IgD-negative memory B cell (primary cell): ENCODE data around the gene PLET1. TPM values are rescaled to one million over a fixed set of nuclear protein-coding genes. Genes with fewer than 3 reads are reported as not detected.

Experiments
- H3K27ac Mint-ChIP-seq, 3 donors: one replicate each; pipeline ENCODE4 v1.8.0; 2020 to 2022; ENCODE audit warnings: mild to moderate bottlenecking in 3 of 3, mixed read lengths in 3 of 3, moderate library complexity in 1 of 3
- H3K27me3 Mint-ChIP-seq: one replicate; pipeline ENCODE4 v1.8.0; 2021; ENCODE audit warnings: mixed read lengths
- H3K36me3 Mint-ChIP-seq: one replicate; pipeline ENCODE4 v1.8.0; 2020; ENCODE audit warnings: mild to moderate bottlenecking, mixed read lengths
- H3K4me1 Mint-ChIP-seq, 3 donors: one replicate each; pipeline ENCODE4 v1.8.0; 2020 to 2022; ENCODE audit warnings: mixed read lengths in 3 of 3, mild to moderate bottlenecking in 1 of 3
- H3K4me3 Mint-ChIP-seq, 4 donors: one replicate each; pipeline ENCODE4 v1.8.0; 2020 to 2022; ENCODE audit warnings: mild to moderate bottlenecking in 4 of 4, mixed read lengths in 4 of 4, moderate library complexity in 3 of 4
- H3K9me3 Mint-ChIP-seq, 3 donors: one replicate each; pipeline ENCODE4 v1.8.0; 2020 to 2021; ENCODE audit warnings: mixed read lengths in 3 of 3, mild to moderate bottlenecking in 1 of 3
- polyA plus RNA-seq: library from polyadenylated mRNA; unstranded; fragments of 300-500 nt; fragmentation: Illumina TruSeq; gene quantifications from one replicate; pipeline ENCODE4 v1.2.3, GENCODE V29; 2021

PLET1 gene
- polyA plus RNA-seq, 1 donor from 2014 or later = not detected

GRCh38 chr11:112292188-112292587 is 31.5 kb upstream of the PLET1 start:
- Mint-ChIP-seq H3K36me3 (no peaks in the 10 kb centered on the region), H3K4me3 (peak overlapping the region in 1 of 4 donors; percentile 30), H3K27ac (no peak overlapping the region)

DNA sequence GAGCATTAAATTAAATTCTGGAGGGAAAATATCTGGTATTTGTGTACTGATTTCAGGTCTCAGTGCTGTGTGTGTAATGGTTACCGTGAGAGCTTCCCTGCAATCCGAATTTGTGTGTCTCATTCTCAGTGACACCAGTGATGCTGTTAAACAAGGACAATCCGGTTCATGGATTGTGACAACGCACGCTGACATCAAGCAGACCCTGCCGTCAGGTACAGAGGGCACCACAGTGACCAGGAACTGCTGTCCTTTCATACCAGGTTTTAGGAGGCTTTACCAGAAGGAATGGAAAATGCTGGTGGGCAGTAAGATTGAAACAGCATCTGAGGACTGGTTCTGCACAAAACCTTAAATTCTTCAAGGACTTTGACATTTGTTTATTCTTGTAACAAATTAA is 30.5 kb upstream of the PLET1 start:
- Mint-ChIP-seq H3K27me3 (no peaks in the 10 kb centered on the region), H3K4me1 (peaks cover 5 to 11% (median 10%) of the 10 kb centered on the region in 3 donors), H3K4me3 (peak overlapping the region in 2 of 4 donors; percentile 41 to 49), H3K27ac (no peak overlapping the region), H3K9me3 (no peaks in the 10 kb centered on the region), H3K36me3 (no peaks in the 10 kb centered on the region)

More at GRCh38 chr11:112292188-112292587, 31.5 kb upstream of the PLET1 start:
- no peaks in the 10 kb centered on the region for H3K27me3 Mint-ChIP-seq
- peaks cover 5 to 11% (median 10%) of the 10 kb centered on the region in 3 donors for H3K4me1 Mint-ChIP-seq
- no peaks in the 10 kb centered on the region for H3K9me3 Mint-ChIP-seq

- H3K4me1 Mint-ChIP-seq = peaks cover 5 to 11% (median 10%) of the 10 kb centered on the region in 3 donors
- H3K27ac Mint-ChIP-seq = peak overlapping the region in 2 of 3 donors; percentile 16 to 61
- H3K9me3 Mint-ChIP-seq = no peaks in the 10 kb centered on the region
- peak overlapping the region; percentile 67 to 88 (median 80) for H3K4me3 Mint-ChIP-seq
- H3K36me3 Mint-ChIP-seq = no peaks in the 10 kb centered on the region
- no peaks in the 10 kb centered on the region for H3K27me3 Mint-ChIP-seq
These were observed 29.8 kb upstream of the PLET1 start for GRCh38 chr11:112290493-112290850.

DNA sequence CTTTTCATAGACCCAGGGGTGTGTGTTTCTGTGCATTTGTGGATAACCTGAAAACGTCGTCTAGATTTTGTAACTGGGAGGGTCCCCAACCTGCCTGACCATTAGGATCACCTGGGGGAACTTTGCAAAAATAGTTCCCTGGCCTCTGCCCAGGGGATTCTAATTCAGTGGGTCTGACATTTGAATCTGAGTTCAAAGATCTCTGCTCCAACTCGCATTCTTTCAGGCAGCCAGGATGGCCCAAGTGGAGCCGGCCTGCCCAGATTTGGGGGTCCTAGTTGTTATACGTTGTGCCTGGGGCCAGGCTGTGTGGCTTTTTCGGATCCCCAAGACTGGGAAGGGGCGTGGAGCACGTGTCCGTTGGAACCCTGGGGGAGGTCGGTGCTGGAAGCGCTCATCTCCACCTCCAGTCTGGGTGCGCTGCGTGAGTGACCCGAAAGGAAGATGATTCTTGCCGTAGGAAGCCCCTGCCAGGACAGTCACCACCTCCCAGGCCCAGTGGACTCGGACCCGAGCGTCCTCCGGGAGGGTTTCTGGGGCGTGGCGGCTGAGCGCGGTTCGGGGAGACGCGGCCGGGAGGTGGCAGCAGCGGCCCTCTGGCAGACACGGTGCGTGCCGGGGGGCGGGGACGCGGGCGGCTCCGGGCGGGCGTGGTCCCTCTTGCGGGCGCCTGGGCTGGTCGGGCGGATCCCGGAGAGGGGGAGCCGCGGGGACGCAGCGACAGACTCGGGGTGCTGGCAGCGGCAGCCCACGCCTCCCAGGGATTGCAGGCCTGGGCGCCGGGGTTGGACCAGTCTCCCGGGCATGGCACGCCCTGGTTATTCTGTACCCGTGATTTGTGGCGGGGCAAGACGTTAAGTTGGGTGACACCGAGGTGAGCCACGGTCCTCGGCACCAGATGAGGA is 29.2 kb upstream of the PLET1 start:
- Mint-ChIP-seq H3K9me3 (no peaks in the 10 kb centered on the region), H3K4me3 (peak overlapping the region; percentile 67 to 88 (median 83)), H3K27ac (peak overlapping the region in 2 of 3 donors; percentile 16 to 61), H3K27me3 (no peaks in the 10 kb centered on the region), H3K4me1 (peaks cover 5 to 11% (median 10%) of the 10 kb centered on the region in 3 donors), H3K36me3 (no peaks in the 10 kb centered on the region)

DNA sequence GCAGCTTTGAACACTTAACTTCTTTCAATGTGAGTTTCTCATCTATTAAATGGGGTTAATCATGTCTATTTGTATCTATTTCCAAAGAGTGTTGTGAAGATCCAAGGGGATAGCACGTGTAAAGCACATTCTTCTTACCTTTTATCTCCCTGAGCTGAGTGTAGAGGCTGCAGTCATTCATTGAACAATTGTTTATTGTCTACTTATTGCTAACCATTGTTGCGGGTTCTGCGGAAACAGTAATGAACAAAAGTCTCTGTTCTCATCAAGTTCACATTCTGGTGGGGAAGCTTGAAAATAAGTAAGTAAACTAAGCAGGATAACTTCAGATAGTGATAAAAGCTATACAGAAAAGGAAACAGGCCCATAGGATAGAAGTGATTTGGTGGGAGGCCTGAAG is 27.4 kb upstream of the PLET1 start:
- Mint-ChIP-seq H3K27ac (peak overlapping the region in 1 of 3 donors; percentile 4), H3K9me3 (no peaks in the 10 kb centered on the region)

DNA sequence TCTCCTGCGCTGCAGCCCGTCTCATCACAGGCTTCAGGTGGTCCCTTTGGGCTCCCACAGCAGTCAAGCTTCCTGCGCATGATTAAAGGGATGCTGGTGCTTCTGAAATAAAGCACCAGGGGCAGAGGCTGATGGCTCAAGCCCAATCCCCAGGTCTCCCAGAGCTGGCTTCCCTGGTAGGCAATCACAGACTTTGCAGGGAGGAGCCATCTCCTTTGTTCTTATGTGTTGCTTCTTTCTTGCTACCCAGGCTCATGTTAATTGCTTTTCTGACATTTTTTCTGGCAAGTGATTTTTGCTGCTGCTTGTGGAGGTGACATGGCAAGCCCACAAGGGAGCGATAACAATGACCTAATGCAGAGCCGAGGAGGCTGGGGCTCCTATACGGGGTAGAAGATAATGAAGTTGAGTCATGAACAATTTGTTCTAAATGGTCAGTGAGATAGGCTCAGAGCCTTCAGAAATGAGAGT is 25.2 kb upstream of the PLET1 start:
- Mint-ChIP-seq H3K9me3 (no peaks in the 10 kb centered on the region), H3K27ac (no peak overlapping the region), H3K27me3 (no peaks in the 10 kb centered on the region), H3K4me1 (peaks cover 10 to 17% (median 14%) of the 10 kb centered on the region in 3 donors), H3K36me3 (no peaks in the 10 kb centered on the region), H3K4me3 (no peak overlapping the region)

More for the DNA sequence above, 27.4 kb upstream of the PLET1 start:
- Mint-ChIP-seq H3K27me3 (no peaks in the 10 kb centered on the region), H3K4me1 (peaks cover 5 to 11% (median 10%) of the 10 kb centered on the region in 3 donors), H3K4me3 (peak overlapping the region in 1 of 4 donors; percentile 53), H3K36me3 (no peaks in the 10 kb centered on the region)

DNA sequence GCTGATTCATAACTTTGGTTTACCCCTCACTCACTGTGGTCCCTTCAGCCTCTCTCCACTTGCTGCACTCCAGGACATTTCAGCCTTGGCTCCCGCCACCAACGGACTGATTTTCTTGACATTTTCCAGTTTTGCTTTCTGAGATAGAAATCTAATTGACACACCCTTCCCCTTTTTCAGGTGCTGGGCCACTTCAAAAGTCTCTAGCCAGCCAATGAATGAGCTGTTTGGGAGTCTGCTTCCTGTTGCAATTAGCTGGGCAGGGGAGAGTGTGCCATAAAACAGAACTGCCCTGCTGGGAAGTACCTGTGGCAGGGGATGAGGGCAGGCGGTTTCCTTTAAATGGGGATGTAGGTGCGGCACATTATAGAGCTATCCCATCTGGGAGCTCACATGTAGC is 21.1 kb upstream of the PLET1 start:
- H3K4me1 Mint-ChIP-seq = peaks cover 11 to 14% (median 13%) of the 10 kb centered on the region in 3 donors
- no peak overlapping the region for H3K27ac Mint-ChIP-seq
- peaks cover 4% of the 10 kb centered on the region for H3K36me3 Mint-ChIP-seq
- H3K27me3 Mint-ChIP-seq = no peaks in the 10 kb centered on the region
- H3K4me3 Mint-ChIP-seq = peak overlapping the region in 3 of 4 donors; percentile 37 to 70 (median 44)
- no peaks in the 10 kb centered on the region for H3K9me3 Mint-ChIP-seq

GRCh38 chr11:112280268-112281126 is 19.8 kb upstream of the PLET1 start:
- Mint-ChIP-seq H3K27ac (peak overlapping the region; percentile 39 to 82 (median 39)), H3K27me3 (no peaks in the 10 kb centered on the region), H3K4me3 (peak overlapping the region; percentile 89 to 99 (median 98)), H3K36me3 (peaks cover 4% of the 10 kb centered on the region), H3K9me3 (no peaks in the 10 kb centered on the region), H3K4me1 (peaks cover 11 to 14% (median 13%) of the 10 kb centered on the region in 3 donors)

- Mint-ChIP-seq H3K27ac (no peak overlapping the region), H3K9me3 (no peaks in the 10 kb centered on the region), H3K36me3 (peaks cover 4% of the 10 kb centered on the region), H3K4me3 (peak overlapping the region; percentile 89 to 99 (median 98)), H3K27me3 (no peaks in the 10 kb centered on the region), H3K4me1 (peaks cover 11 to 14% (median 13%) of the 10 kb centered on the region in 3 donors)
These were observed 19.2 kb upstream of the PLET1 start for GRCh38 chr11:112279901-112280267.

DNA sequence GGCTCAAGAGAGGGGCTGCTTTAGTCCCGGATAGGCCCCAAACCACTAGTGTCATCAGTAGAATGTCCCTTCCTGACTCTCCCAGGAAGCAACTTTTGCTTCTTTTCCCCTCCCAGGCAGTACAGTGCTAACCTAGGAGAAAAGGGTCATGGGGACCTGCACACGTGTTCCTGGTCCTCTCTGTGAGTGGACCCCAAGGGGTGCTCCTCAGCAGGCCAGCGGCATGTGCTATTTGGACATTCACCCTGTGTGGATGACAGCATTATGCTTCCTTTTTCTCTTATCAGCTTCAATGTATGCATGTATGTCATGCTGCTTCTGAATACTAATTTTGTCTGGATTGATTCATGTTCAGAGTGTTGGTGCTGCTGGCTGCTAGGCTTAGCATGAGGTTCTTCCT is 18.1 kb upstream of the PLET1 start:
- Mint-ChIP-seq H3K27ac (no peak overlapping the region), H3K4me1 (peaks cover 11 to 14% (median 13%) of the 10 kb centered on the region in 3 donors), H3K9me3 (no peaks in the 10 kb centered on the region), H3K36me3 (peaks cover 7% of the 10 kb centered on the region), H3K4me3 (no peak overlapping the region), H3K27me3 (peaks cover 1% of the 10 kb centered on the region)

- Mint-ChIP-seq H3K27ac (no peak overlapping the region), H3K27me3 (peaks cover 1% of the 10 kb centered on the region), H3K36me3 (peaks cover 7% of the 10 kb centered on the region), H3K4me1 (peaks cover 11 to 14% (median 13%) of the 10 kb centered on the region in 3 donors), H3K4me3 (no peak overlapping the region), H3K9me3 (no peaks in the 10 kb centered on the region)
These were observed 17.3 kb upstream of the PLET1 start for GRCh38 chr11:112277941-112278340.

GRCh38 chr11:112277029-112277428 is 16.4 kb upstream of the PLET1 start:
- Mint-ChIP-seq H3K27ac (no peak overlapping the region), H3K4me3 (no peak overlapping the region), H3K27me3 (peaks cover 1% of the 10 kb centered on the region), H3K4me1 (peaks cover 11 to 16% (median 13%) of the 10 kb centered on the region in 3 donors), H3K9me3 (no peaks in the 10 kb centered on the region), H3K36me3 (peaks cover 8% of the 10 kb centered on the region)

- Mint-ChIP-seq H3K36me3 (peaks cover 10% of the 10 kb centered on the region), H3K27me3 (peaks cover 1% of the 10 kb centered on the region), H3K4me1 (peaks cover 6 to 12% (median 7%) of the 10 kb centered on the region in 3 donors), H3K27ac (peak overlapping the region in 1 of 3 donors; percentile 57), H3K9me3 (no peaks in the 10 kb centered on the region), H3K4me3 (no peak overlapping the region)
These were observed 13.5 kb upstream of the PLET1 start for GRCh38 chr11:112274007-112274783.

GRCh38 chr11:112273066-112273465 is 12.4 kb upstream of the PLET1 start:
- H3K9me3 Mint-ChIP-seq = no peaks in the 10 kb centered on the region
- H3K4me1 Mint-ChIP-seq = peaks cover 6 to 12% (median 7%) of the 10 kb centered on the region in 3 donors
- peaks cover 10% of the 10 kb centered on the region for H3K36me3 Mint-ChIP-seq
- H3K27me3 Mint-ChIP-seq = peaks cover 1% of the 10 kb centered on the region
- peak overlapping the region in 1 of 3 donors; percentile 69 for H3K27ac Mint-ChIP-seq
- H3K4me3 Mint-ChIP-seq = no peak overlapping the region
